K562 (cell line): Measurements from ENCODE around the gene ABCG5. TPM values are rescaled to one million over a fixed set of nuclear protein-coding genes. Genes with fewer than 3 reads are reported as not detected.

Source experiments
- ATAC-seq: fragments of 200-7000 bp; cut with Tn5 transposase; 3 replicates; pipeline ENCODE4 v1.9.1; 2020; ENCODE audit warnings: moderate library complexity
- BruUV-seq: library from RNA; stranded (reverse); fragments of 400-500 nt; replicated peaks from 2 replicates; lab custom pipeline; 2021; lab: Mats Ljungman, UMichigan
- CTCF ChIA-PET: fragments of 300-600 bp; formaldehyde crosslinking; extraction: SDS; loops from one replicate; lab custom pipeline; 2021; ENCODE audit warnings: low intra/inter-chr PET ratio; lab: Yijun Ruan, JAX
- POLR2A ChIA-PET: fragments of 300-600, 350-650 bp; sonication (Branson Sonifier 250); formaldehyde crosslinking; extraction: SDS; loops from one replicate; lab custom pipeline; 2021; ENCODE audit warnings: antibody characterized with exemption, inconsistent platforms; lab: Yijun Ruan, JAX
- DNase-seq, 4 experiments: peaks; one replicate each; pipeline versions ENCODE4 v3.0.0 to v3.0.0-alpha.2; 2011 to 2018; ENCODE audit warnings: low spot score in 3 of 4, mixed read lengths in 3 of 4; ENCODE audit errors: extremely low read depth in 1 of 4
- FAIRE-seq: peaks from 2 replicates; lab custom pipeline; 2011; peaks lifted over from hg19 to GRCh38; lab: Jason Lieb, UNC
- H2AFZ ChIP-seq: 2 replicates; pipeline ENCODE4 v1.6.0; 2011; ENCODE audit warnings: low read depth, low read length, control low read depth, inconsistent platforms
- H3K27ac ChIP-seq: fragments of 200-600 bp; 3 replicates; pipeline ENCODE4 v1.8.0; 2011; ENCODE audit warnings: low read depth, mild to moderate bottlenecking, control low read depth, inconsistent platforms, low read length, moderate library complexity, mixed read lengths; ENCODE audit errors: extremely low read depth
- H3K27me3 ChIP-seq, 2 experiments: fragments of 300-600 bp in 1 of 2; 2 replicates in 1 of 2; 3 replicates in 1 of 2; pipeline versions ENCODE4 v1.6.0 to v1.8.0; 2011; ENCODE audit warnings: inconsistent platforms in 2 of 2, low read length in 2 of 2, mild to moderate bottlenecking in 1 of 2, mixed read lengths in 1 of 2, moderate library complexity in 1 of 2; ENCODE audit not compliant: control insufficient read depth in 2 of 2, insufficient read depth in 2 of 2
- H3K36me3 ChIP-seq: fragments of 300-600 bp; 3 replicates; pipeline ENCODE4 v1.8.0; 2011; ENCODE audit warnings: mild to moderate bottlenecking, low read length, inconsistent platforms; ENCODE audit not compliant: control insufficient read depth, insufficient read depth
- H3K4me1 ChIP-seq, 2 experiments: fragments of 200-600 bp in 1 of 2; replicated peaks in 1 of 2; 2 replicates in 1 of 2; 3 replicates in 1 of 2; pipeline versions ENCODE4 v1.5.1 to v1.8.0; 2011; ENCODE audit warnings: inconsistent platforms in 2 of 2, low read length in 2 of 2, mild to moderate bottlenecking in 1 of 2, mixed read lengths in 1 of 2, moderate library complexity in 1 of 2; ENCODE audit not compliant: control insufficient read depth in 2 of 2, insufficient read depth in 2 of 2
- H3K4me2 ChIP-seq: 2 replicates; pipeline ENCODE4 v1.6.1; 2011; ENCODE audit warnings: low read length, control low read depth, inconsistent platforms, mixed read lengths; ENCODE audit not compliant: insufficient read depth
- H3K4me3 ChIP-seq: fragments of 200-600 bp; sonication (generic), shearing (Covaris generic); 2 replicates; pipeline ENCODE4 v1.5.1; 2016; ENCODE audit warnings: control low read depth, inconsistent platforms
- H3K79me2 ChIP-seq: fragments of 200-600 bp; 3 replicates; pipeline ENCODE4 v1.8.0; 2011; ENCODE audit warnings: low read length, inconsistent platforms; ENCODE audit not compliant: control insufficient read depth, insufficient read depth
- H3K9ac ChIP-seq, 2 experiments: 2 replicates each; pipeline versions ENCODE4 v1.6.0 to v1.6.1; 2011; ENCODE audit warnings: low read depth in 2 of 2, low read length in 2 of 2, control low read depth in 1 of 2, inconsistent platforms in 1 of 2, mild to moderate bottlenecking in 1 of 2, mixed read lengths in 1 of 2; ENCODE audit not compliant: insufficient read depth in 1 of 2
- H3K9me1 ChIP-seq: one replicate; pipeline ENCODE4 v1.6.0; 2011; ENCODE audit warnings: inconsistent platforms, mild to moderate bottlenecking, low read length, moderate library complexity; ENCODE audit not compliant: control insufficient read depth, insufficient read depth
- H3K9me3 ChIP-seq: replicated peaks from 2 replicates; pipeline ENCODE4 v1.5.1; 2011; ENCODE audit warnings: low read depth, low read length, inconsistent platforms; ENCODE audit not compliant: control insufficient read depth, insufficient read depth
- H4K20me1 ChIP-seq: replicated peaks from 2 replicates; pipeline ENCODE4 v1.6.1; 2011; ENCODE audit warnings: low read length, inconsistent platforms, mixed read lengths; ENCODE audit not compliant: control insufficient read depth, insufficient read depth
- CHD4 ChIP-seq: fragments of 200-600 bp; sonication (generic); IDR thresholded peaks from 3 replicates; pipeline ENCODE4 v1.6.1; 2012; ENCODE audit warnings: low read depth, mild to moderate bottlenecking, mixed read lengths, low read length, inconsistent platforms; ENCODE audit not compliant: insufficient read depth, insufficient replicate concordance, poor library complexity, severe bottlenecking
- ELF1 ChIP-seq: fragments of 200-800 bp; sonication (Bioruptor generic); IDR thresholded peaks from 2 replicates; pipeline ENCODE4 v1.6.1; 2016; ENCODE audit warnings: missing genetic modification characterization, missing compliant biosample characterization
- GABPB2 ChIP-seq: fragments of 250-450 bp; sonication (Bioruptor Pico); conservative IDR thresholded peaks from 2 replicates; pipeline ENCODE4 v1.5.1; 2021; ENCODE audit warnings: mild to moderate bottlenecking
- KAT2B ChIP-seq: IDR thresholded peaks from one replicate; pipeline ENCODE4 v1.6.1; 2012; ENCODE audit warnings: low read depth, mild to moderate bottlenecking, control low read depth, inconsistent platforms, low read length, moderate library complexity
- MTA3 ChIP-seq: fragments of 450-650 bp; formaldehyde crosslinking; IDR thresholded peaks from 2 replicates; pipeline ENCODE4 v1.6.1; 2017; ENCODE audit warnings: mild to moderate bottlenecking, borderline replicate concordance
- PTBP1 ChIP-seq: fragments of 200-400 bp; formaldehyde crosslinking; IDR thresholded peaks from 2 replicates; pipeline ENCODE4 v1.6.1; 2017; ENCODE audit warnings: low read depth, low read length
- TEAD2 ChIP-seq: fragments of 450-650 bp; IDR thresholded peaks from 2 replicates; pipeline ENCODE4 v1.6.1; 2016; ENCODE audit warnings: missing genetic modification characterization, control low read depth, missing compliant biosample characterization
- ZKSCAN1 ChIP-seq: fragments of 150-350 bp; IDR thresholded peaks from 2 replicates; pipeline ENCODE4 v1.6.1; 2016; ENCODE audit warnings: low read depth, low read length
- ZNF436 ChIP-seq: fragments of 250-450, 450-650 bp; sonication (Bioruptor Pico); formaldehyde crosslinking; IDR thresholded peaks from 2 replicates; pipeline ENCODE4 v1.7.0; 2020; ENCODE audit warnings: mild to moderate bottlenecking
- WGBS: fragments of 100-300 bp; shearing (Covaris generic); methylation state at CpG from one replicate; pipeline ENCODE4 v1.1.6; 2016; ENCODE audit warnings: low coverage, mixed read lengths; ENCODE audit not compliant: insufficient coverage; ENCODE audit errors: missing lambda C conversion rate; 5-methylcytosine and 5-hydroxymethylcytosine counted together
- in situ Hi-C: fragments of 300-500 bp; cut with MboI; formaldehyde crosslinking; loops from 4 replicates; pipeline ENCODE4 v1.15.0; 2018; ENCODE audit warnings: inconsistent platforms, mixed read lengths
- intact Hi-C: fragments of 100-400 bp; cut with micrococcal nuclease; formaldehyde crosslinking; loops from 2 replicates; pipeline ENCODE4 v1.14.2; 2022
- polyA plus RNA-seq, 8 experiments: library from polyadenylated mRNA; depleted of rRNA in 4 of 8; stranded (reverse) in 5 of 8; unstranded in 3 of 8; fragments of >200 nt; fragmentation: Nextera tagmentation in 2 of 8; fragmentation: Illumina TruSeq in 1 of 8; extraction: Ambion mirVana in 2 of 8; extraction: Trizol in 1 of 8; gene quantifications; 2 replicates each; pipeline versions ENCODE4 v1.2.1 to v1.2.3, GENCODE V29; 2011 to 2014; ENCODE audit warnings: inconsistent platforms in 1 of 8, missing spikeins in 1 of 8
- total RNA-seq, 7 experiments: library from RNA; depleted of rRNA in 6 of 7; stranded (reverse); fragments of >200 nt in 6 of 7; fragmentation: Illumina TruSeq in 2 of 7; extraction: Trizol in 2 of 7; gene quantifications; 2 replicates each; pipeline versions ENCODE4 v1.2.1 to v1.2.3, GENCODE V29; 2011 to 2021; ENCODE audit warnings: low replicate concordance in 1 of 7

The ABCG5 gene
- total and polyA plus RNA-seq, 9 of the 15 experiments (the other 6 are each of a cell fraction or from before 2014, with no cell fraction given), result 0.01 TPM; not detected in 7

GRCh38 chr2:43776324-43776723 lies 62.3 kb downstream of the ABCG5 start:
- 78% methylated on average over 1 of the region's 1 CpG for WGBS
- CTCF ChIA-PET, result no interaction called here
- no peak for TF ChIP-seq ZKSCAN1
- TF ChIP-seq PTBP1, result no peak
- no peak for TF ChIP-seq GABPB2 (CRISPR knock-in tag)
- no peak for TF ChIP-seq TEAD2 (tag)
- no peak for TF ChIP-seq KAT2B
- no peak for TF ChIP-seq ZNF436 (CRISPR knock-in tag)
- no peak for TF ChIP-seq CHD4
- no peak for TF ChIP-seq MTA3
- no peak for TF ChIP-seq ELF1
- intact Hi-C loops (loop anchor here (10.0 kb wide), 1 partner anchor 142 kb away; the partner anchor contains the start of gene PLEKHH2), in situ Hi-C loops (no loop called here)
- BruUV-seq, result no TSS peak
- Histone ChIP-seq H3K27ac (no peak overlapping the region), H3K9ac (no peak overlapping the region), H3K9me3 (no peaks in the 10 kb centered on the region), H3K27me3 (no peaks in the 10 kb centered on the region), H3K4me3 (no peak overlapping the region), H3K9me1 (no peaks in the 10 kb centered on the region), H3K4me1 (peaks cover 0 to 2% of the 10 kb centered on the region in 2 experiments; a peak in 2 of 5 replicates), H3K4me2 (no peak overlapping the region), H4K20me1 (no peaks in the 10 kb centered on the region), H2AFZ (no peak overlapping the region), H3K79me2 (peaks cover 9% of the 10 kb centered on the region; the same call in 1 of the 3 replicates), H3K36me3 (0 out of 3 replicates have a peak, but pooled peaks cover 5% of the 10 kb centered on the region)
- POLR2A ChIA-PET, result interaction anchor here (0.6 to 0.8 kb wide), 2 partner anchors 15 to 28 kb away, joined by 3 read pairs; no protein-coding TSS in a partner anchor
- ATAC-seq (no peak), DNase-seq (no peak), FAIRE-seq (no peak)
